ENCODE data around the gene TMEM213.
A peak's percentile ranks its signal among the peaks of the same experiment; 100 is the strongest.

Gene TMEM213

DNA sequence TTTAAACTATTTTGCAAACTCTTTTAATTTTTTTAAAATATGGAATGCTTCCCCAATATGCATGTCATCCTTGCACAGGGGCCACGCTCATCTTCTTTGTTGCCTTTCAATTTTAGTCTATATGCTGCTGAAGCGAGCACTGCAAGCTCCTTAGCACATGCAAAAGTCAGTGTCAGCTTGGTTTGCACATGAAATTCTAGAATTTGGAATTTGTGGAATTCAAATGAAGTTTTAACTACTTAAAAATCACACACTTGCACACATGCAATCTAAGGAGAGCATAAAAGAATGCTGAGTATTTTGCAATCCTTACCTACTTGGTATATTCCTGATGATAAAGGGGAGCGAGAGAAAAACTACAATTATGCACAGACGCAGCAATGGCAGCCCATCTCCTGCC is 78.5 kb downstream of the TMEM213 start:
- DNase-seq (ENCODE audit: low spot score) = no peak

DNA sequence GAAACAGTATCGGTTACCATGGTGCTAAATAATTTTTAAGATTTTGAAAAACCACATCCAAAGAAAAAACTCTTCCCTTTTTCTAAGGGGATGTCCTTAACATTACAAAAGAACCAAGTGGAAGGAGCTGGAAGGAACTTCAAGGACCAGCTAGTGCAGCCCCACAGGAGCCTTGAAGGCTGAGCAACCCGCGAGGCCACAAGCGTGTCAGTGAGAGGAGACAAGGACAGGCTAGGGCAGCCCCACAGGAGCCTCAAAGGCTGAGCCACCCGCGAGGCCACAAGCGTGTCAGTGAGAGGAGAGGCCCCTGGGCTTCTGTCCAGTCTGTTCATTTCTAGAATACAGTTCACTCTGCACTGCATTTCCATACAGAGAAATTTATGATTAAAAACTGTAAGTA is 80.3 kb downstream of the TMEM213 start:
- no peak for DNase-seq (ENCODE audit: low spot score)

DNA sequence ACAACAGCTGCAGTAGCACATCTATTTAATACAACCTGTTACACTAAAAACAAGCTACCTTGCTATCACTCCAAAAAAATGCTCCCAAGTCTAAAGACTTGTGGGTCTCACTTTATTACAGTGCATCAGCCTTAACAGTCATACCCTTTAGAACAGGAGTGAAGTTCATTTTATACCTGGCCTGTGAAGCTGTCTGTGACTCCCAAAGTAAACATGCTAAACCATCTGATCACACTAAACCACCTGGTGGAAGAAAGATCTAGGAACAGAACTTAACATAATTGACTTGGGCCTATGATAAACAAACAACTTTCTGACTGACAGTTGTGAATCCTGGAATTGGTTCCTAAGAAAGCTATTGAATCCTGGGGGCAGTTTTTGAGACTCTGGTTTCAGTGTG is 81.1 kb downstream of the TMEM213 start:
- no peak for DNase-seq (ENCODE audit: low spot score)

DNA sequence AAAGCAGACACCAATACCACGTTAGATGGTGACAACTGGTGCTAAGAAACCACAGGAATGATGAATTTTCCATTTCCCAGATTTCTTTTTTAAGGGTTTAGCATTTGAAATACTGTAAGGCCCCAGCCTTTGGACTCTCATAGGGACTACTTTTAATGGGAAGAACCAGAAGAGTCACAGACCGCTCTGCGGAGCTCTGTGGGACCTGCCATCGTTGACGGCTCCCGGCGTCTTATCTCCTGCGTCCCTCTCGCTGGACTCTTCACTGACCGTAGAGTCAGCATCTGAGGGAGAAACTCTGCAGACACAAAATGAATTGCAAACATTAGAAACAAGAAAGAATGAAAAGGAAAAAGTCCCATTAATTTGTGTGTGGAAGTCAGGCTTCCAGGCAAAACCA is 81.6 kb downstream of the TMEM213 start:
- DNase-seq (ENCODE audit: low spot score) = no peak

DNA sequence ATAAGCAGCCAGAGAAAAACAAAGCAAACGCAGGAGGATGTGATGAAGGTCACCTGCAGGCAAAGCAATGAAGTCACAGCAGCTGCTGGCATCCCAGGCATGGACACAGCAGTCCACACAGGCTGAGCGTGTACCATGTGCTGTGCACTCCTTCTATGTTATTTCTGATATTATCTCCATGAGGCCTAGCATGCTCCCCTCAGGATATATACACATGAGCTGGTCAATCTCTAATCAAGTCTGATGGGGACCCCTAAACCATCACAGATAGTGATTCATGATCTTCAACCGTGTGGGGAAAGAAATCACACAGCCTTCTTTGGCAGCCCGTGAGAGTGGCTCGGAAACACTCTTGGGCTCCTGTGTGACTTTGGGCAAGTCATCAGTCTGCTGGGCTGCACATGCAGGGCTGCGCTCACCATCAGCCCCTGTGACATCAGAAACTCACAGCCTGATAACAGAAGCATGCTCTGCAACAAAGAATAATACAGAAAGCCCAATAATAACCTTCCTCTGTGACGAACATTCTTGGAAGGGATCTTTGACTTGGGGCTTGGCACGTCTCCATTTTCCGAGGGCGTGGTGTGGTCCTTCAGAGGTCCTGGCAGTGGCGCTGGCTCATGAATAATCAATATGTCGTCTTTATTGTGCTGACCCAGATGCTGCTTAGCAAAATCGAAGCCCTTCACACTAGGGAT is 83.2 kb downstream of the TMEM213 start:
- DNase-seq (ENCODE audit: low spot score) = no peak

DNA sequence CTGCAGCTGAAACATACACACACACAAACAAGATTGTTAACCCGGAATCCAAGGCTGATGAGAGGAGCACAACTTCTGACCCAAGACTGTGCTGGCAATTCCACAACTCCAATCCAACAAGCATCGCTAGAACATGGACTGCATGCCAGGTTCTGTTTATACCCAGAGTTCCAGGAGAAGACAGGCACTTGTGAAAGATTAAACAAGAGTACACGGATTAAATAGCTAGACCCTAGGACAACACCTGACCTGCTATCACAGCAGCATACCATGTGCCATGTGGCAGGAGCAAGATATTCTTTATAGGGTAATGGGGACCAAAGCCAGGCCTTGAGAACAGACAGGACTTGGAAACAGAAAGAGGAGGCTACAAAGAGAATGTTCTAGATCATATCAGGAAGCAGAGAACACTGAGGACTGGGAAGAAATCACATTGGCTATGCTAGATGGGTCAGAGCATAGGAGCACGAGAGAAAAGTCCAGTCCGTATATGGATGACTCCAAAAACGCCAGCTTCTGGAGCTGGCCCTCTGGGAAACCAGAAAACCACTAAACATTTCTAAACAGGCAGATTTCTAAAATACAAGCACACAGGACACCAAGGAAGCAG is 83.9 kb downstream of the TMEM213 start:
- no peak for DNase-seq (ENCODE audit: low spot score)

DNA sequence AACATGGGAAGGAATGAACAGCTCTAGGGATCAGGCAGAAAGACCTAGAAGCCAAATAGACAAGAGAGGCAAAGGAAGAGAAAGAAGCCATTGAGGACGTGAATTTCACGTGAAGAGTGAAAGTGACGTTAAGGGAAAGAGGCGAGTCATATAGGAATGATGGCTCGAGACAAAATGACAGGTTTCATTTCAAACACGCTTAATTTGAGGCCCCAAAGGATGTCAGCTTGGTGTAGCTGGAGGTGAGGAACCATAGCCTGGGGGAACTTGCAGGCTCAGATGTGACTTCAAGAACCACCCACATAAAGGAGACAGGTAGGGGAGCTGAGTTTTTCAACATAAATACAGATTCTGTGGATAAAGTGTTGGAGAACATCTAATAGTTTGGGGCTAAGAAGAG is 84.5 kb downstream of the TMEM213 start:
- no peak for DNase-seq (ENCODE audit: low spot score)

DNA sequence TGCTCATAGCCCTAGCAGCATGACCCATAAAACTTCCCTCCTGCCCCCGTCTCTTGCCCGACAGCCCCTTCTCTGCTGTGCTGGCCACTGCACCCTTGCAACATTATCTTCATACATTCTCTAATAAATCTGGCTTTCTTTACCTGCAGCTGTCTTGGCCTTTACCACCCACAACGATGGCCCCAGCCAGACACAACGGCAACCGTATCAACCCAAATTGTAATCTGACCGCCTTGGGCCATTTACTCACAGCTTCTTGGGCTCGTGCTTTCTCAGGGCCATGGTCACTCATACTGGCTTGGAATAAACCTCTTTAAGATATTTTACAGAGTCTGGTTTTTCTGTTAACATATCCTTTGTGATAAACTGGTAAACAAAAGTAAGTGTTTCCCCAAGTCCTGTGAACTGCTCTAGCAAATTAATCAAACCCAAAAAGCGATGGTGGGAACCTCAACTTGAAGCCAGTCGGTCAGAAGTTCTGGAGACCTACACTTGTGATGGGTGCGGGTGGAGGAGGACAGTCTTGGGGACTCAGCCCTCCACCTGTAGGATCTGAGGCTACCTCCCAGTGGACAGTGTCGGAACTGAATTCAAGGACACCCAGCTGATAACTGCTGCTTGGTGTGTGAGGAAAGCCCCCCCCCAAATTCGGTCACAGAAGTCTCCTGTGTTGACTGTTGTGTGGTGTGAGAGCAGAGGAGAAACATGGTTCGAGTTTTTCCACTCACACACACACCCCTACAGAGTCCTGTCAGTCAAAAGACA is 87.8 kb downstream of the TMEM213 start:
- no peak for DNase-seq (ENCODE audit: low spot score)

DNA sequence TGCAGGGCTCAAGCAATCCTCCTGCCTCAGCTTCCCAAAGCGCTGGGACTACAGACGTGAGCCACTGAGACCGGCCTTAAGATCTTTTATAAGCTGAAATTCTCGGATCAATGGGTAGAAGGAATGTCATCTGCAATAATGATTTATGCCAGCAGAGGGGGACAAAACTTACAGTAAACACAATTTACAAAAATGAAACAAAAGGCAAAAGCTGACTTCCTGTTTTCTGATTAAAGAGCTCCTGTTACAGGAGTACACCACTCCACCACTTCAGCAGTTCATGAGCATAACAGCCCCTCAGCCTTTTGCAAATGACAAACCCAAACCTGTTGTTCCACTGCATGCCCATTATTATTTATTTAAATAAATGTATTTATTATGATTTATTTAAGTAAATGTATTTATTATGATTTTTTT is 88.7 kb downstream of the TMEM213 start:
- DNase-seq (ENCODE audit: low spot score) = peak; percentile 91

DNA sequence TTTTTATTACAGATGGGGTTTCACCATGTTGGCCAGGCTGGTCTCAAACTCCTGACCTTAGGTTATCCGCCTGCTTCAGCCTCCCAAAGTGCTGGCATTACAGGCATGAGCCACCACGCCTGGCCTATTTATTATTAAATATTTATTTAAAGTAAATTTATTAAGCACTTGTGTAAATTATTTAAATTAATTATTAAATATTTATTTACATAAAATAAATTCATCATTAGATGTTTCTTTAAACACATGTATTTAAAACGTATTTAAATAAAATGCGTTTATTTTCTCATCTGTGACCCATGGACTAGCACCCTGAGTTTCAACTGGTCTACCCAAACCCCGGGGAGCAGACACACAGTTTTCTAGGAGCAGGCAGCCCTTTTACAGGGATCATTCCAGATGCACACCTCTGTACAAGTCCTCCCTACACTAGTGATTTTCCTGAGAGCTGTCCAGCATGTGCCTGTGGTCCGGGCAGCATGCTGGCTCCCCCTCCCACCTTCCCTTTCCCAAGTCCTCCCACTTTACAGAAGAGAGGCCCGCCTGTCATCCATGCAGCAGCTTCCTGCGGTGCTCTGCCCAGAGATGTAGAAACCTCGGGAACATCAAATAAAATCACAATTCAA is 89.4 kb downstream of the TMEM213 start:
- no peak for DNase-seq (ENCODE audit: low spot score)

All from COLO829 (cell line).